Measurements from ENCODE around the gene C10orf71.

Gene C10orf71

DNA sequence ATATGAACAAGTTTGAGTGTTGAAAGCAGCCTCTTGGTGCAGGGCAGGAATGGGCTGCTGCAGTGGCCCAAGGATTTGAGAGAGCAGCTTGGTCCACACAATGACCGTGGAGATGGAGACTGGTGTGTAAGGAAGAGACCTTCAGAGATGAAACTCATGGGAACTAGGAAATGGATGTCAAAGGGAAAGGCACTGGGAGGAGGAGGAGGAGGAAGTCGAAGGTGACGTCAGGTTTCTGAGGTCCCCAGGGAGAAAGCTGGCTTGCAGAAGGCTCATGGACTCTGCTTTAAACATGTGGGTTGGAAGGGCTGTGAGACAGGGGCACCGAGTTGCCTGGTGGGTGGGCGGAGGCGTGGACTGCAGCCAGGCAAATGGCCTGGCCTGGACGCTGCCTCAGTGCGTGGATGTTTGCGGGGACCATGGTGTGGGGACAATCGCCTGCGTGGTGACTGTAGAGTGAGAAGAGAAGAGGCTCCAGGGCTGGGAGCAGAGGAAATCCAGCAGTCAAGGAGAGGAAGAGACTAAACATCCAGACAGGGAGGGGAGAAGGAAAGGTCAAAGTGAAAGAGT, 14.6 kb downstream of the C10orf71 start:
- Histone ChIP-seq H3K9me3 (ENCODE audit: control insufficient read depth, insufficient read depth, low read depth, low read length) (no peaks in the 10 kb centered on the region), H3K4me1 (ENCODE audit: control insufficient read depth, insufficient read depth, low read length) (no peaks in the 10 kb centered on the region), H3K4me3 (ENCODE audit: low read depth, low read length) (no peak overlapping the region), H3K27ac (ENCODE audit: extremely low read depth, low read depth, low read length) (no peak overlapping the region), H3K36me3 (ENCODE audit: control insufficient read depth in 2 of 2, insufficient read depth in 1 of 2, low read length in 2 of 2) (no peaks in the 10 kb centered on the region)
- TF ChIP-seq EGR2 (tag by site-specific recombination; IDR thresholded peaks at IDR 0.05; ENCODE audit: low read depth) = 0 out of 2 replicates have a peak, but pooled peaks have one; percentile 27
- TF ChIP-seq ZFP3 (tag by site-specific recombination; IDR thresholded peaks at IDR 0.05; ENCODE audit: low read depth) = no peak
- ChIA-PET CTCF (no interaction called here), POLR2A (no interaction called here)

- POLR2A ChIA-PET = no interaction called here
- Histone ChIP-seq H3K4me3 (ENCODE audit: low read depth, low read length) (no peak overlapping the region), H3K9me3 (ENCODE audit: control insufficient read depth, insufficient read depth, low read depth, low read length) (no peaks in the 10 kb centered on the region), H3K36me3 (ENCODE audit: control insufficient read depth in 2 of 2, insufficient read depth in 1 of 2, low read length in 2 of 2) (no peaks in the 10 kb centered on the region), H3K4me1 (ENCODE audit: control insufficient read depth, insufficient read depth, low read length) (no peaks in the 10 kb centered on the region), H3K27ac (ENCODE audit: extremely low read depth, low read depth, low read length) (no peak overlapping the region)
- TF ChIP-seq ZBTB20 (tag by site-specific recombination; IDR thresholded peaks at IDR 0.05) (no peak), EGR2 (tag by site-specific recombination; IDR thresholded peaks at IDR 0.05; ENCODE audit: low read depth) (no peak)
- CTCF ChIA-PET = no interaction called here
Measured at GRCh38 chr10:49314806-49315205, 15.8 kb downstream of the C10orf71 start.

DNA sequence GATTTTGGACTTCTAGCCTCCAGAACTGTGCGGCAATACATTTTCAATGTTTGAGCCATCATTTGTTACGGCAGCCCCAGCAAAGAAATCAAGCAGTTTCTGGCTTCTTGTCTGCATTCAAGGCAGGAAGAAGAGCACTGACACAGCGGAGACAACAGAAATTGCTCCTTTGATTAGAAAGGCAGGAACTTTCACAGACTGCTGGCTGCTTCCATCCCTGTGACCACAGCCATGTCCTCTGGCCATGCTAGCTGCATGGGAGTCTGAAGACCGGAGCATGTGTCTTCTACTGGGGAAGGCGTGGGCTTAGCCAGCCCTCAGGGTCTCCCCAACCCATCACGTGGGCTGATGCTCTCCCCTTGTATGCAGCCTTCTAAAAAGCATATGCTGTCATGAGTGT, 19.1 kb downstream of the C10orf71 start:
- H3K9me3 ChIP-seq (ENCODE audit: control insufficient read depth, insufficient read depth, low read depth, low read length) = no peaks in the 10 kb centered on the region
- TF ChIP-seq ZNF747 (tag by site-specific recombination; IDR thresholded peaks at IDR 0.05) (no peak), ZNF544 (tag by site-specific recombination; IDR thresholded peaks at IDR 0.05) (no peak), ZNF548 (tag by site-specific recombination; IDR thresholded peaks at IDR 0.05) (no peak), ZNF837 (tag by site-specific recombination; IDR thresholded peaks at IDR 0.05) (no peak), GLIS1 (tag by site-specific recombination; IDR thresholded peaks at IDR 0.05) (no peak), ZBTB44 (tag by site-specific recombination; IDR thresholded peaks at IDR 0.05) (no peak), SCRT2 (tag by site-specific recombination; IDR thresholded peaks at IDR 0.05) (no peak), ZFP41 (tag by site-specific recombination; IDR thresholded peaks at IDR 0.05; ENCODE audit: borderline replicate concordance) (no peak), ZNF777 (tag by site-specific recombination; IDR thresholded peaks at IDR 0.05; ENCODE audit: borderline replicate concordance) (no peak), ZNF670 (tag by site-specific recombination; IDR thresholded peaks at IDR 0.05; ENCODE audit: low read depth) (no peak), MZF1 (tag by site-specific recombination; IDR thresholded peaks at IDR 0.05; ENCODE audit: borderline replicate concordance) (no peak)
- H3K4me3 ChIP-seq (ENCODE audit: low read depth, low read length) = no peak overlapping the region
- no peak overlapping the region for H3K27ac ChIP-seq (ENCODE audit: extremely low read depth, low read depth, low read length)
- H3K36me3 ChIP-seq (ENCODE audit: control insufficient read depth in 2 of 2, insufficient read depth in 1 of 2, low read length in 2 of 2) = no peaks in the 10 kb centered on the region
- H3K4me1 ChIP-seq (ENCODE audit: control insufficient read depth, insufficient read depth, low read length) = no peaks in the 10 kb centered on the region
- POLR2A ChIA-PET = no interaction called here
- CTCF ChIA-PET = no interaction called here

DNA sequence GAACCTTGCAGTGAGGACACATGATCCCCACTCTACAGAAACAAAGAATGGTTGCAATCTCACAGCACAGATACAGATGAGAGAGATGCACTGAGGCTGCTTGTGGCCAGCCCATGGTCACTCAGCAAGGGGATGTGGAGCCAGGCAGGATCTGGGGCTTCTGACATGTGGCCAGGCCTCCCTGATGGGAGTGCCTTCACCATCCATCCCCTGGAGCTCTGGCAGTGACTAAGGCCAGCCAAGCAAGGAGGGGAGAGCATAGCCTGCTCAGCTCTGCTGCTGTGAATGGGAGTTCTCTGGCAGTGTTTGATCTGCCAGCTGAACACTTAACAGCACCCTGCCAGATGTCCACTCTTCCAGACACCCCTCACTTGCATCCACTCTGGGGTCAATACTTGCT, 19.8 kb downstream of the C10orf71 start:
- Histone ChIP-seq H3K36me3 (ENCODE audit: control insufficient read depth in 2 of 2, insufficient read depth in 1 of 2, low read length in 2 of 2) (no peaks in the 10 kb centered on the region), H3K4me3 (ENCODE audit: low read depth, low read length) (no peak overlapping the region), H3K9me3 (ENCODE audit: control insufficient read depth, insufficient read depth, low read depth, low read length) (no peaks in the 10 kb centered on the region), H3K4me1 (ENCODE audit: control insufficient read depth, insufficient read depth, low read length) (no peaks in the 10 kb centered on the region), H3K27ac (ENCODE audit: extremely low read depth, low read depth, low read length) (no peak overlapping the region)
- TF ChIP-seq ZNF623 (tag by site-specific recombination; IDR thresholded peaks at IDR 0.05) (no peak), ZNF341 (tag by site-specific recombination; IDR thresholded peaks at IDR 0.05; ENCODE audit: low read depth) (no peak), ZBTB7A (tag by site-specific recombination; IDR thresholded peaks at IDR 0.05; ENCODE audit: low read depth) (no peak)
- ChIA-PET POLR2A (no interaction called here), CTCF (no interaction called here)
